ENCODE data around the gene ACTC1. TPM values are rescaled to one million over a fixed set of nuclear protein-coding genes. Genes with fewer than 3 reads are reported as not detected.

ACTC1 gene
- total RNA-seq, 2 donors from 2014 or later, result 4.9 TPM; not detected in 1

DNA sequence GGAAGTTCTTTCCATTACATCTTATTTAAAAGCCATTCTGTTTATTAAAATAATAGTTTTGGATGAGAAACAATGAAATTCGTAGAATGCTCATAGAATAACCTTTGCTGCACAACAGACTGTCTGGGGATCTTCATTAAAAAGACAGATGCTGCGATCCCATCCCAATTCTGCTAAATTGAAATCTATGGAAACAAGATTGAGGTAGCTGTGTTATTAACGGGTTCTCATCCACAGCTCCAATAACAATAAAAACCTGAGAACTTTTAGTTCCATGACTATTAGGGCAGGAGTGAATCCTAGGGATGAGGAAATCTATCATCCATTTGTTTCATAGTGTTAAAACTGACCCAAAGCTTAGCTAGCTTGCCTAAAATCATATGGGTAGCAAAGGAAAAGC lies 38.1 kb downstream of the ACTC1 start:
- H3K4me3 ChIP-seq, result no peak overlapping the region
- no peak overlapping the region for H3K27ac ChIP-seq
- H3K36me3 ChIP-seq, result no peaks in the 10 kb centered on the region
- TF ChIP-seq, protein P1, sequence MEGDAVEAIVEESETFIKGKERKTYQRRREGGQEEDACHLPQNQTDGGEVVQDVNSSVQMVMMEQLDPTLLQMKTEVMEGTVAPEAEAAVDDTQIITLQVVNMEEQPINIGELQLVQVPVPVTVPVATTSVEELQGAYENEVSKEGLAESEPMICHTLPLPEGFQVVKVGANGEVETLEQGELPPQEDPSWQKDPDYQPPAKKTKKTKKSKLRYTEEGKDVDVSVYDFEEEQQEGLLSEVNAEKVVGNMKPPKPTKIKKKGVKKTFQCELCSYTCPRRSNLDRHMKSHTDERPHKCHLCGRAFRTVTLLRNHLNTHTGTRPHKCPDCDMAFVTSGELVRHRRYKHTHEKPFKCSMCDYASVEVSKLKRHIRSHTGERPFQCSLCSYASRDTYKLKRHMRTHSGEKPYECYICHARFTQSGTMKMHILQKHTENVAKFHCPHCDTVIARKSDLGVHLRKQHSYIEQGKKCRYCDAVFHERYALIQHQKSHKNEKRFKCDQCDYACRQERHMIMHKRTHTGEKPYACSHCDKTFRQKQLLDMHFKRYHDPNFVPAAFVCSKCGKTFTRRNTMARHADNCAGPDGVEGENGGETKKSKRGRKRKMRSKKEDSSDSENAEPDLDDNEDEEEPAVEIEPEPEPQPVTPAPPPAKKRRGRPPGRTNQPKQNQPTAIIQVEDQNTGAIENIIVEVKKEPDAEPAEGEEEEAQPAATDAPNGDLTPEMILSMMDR (IDR thresholded peaks at IDR 0.05), result no peak
- H3K9ac ChIP-seq (ENCODE audit: low read depth in 2 of 2, low read length in 2 of 2), result no peak overlapping the region
- no peaks in the 10 kb centered on the region for H3K9me3 ChIP-seq
- peaks cover 23% of the 10 kb centered on the region for H3K27me3 ChIP-seq
- no peak for DNase-seq
- intact Hi-C loops (cut with DNase I), result no loop called here
- H3K4me1 ChIP-seq, result no peaks in the 10 kb centered on the region

DNA sequence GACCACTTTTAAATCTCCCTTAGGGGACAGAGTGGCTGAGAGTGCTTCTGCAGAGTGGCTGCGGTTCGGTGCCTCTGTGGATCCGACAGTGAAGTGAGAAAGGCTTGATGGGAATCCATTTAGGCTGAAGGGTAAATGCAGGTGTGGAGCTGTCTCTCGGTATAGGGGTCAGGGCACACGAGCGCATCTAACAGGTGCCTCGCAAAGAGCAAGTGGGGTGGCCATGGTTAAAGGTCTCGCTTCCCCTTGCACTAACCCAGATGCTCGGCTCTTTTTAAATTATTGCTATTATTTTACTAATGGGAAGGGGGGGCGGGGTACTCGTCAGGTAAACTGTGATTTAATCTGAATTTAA lies 40.0 kb downstream of the ACTC1 start:
- no peak overlapping the region for H3K9ac ChIP-seq (ENCODE audit: low read depth in 2 of 2, low read length in 2 of 2)
- no peaks in the 10 kb centered on the region for H3K36me3 ChIP-seq
- H3K4me1 ChIP-seq, result no peaks in the 10 kb centered on the region
- no peak overlapping the region for H3K4me3 ChIP-seq
- TF ChIP-seq, protein P1 (IDR thresholded peaks at IDR 0.05), result no peak
- intact Hi-C loops (cut with DNase I), result no loop called here
- H3K27me3 ChIP-seq, result peaks cover 23% of the 10 kb centered on the region
- no peak for DNase-seq
- no peaks in the 10 kb centered on the region for H3K9me3 ChIP-seq
- H3K27ac ChIP-seq, result no peak overlapping the region

DNA sequence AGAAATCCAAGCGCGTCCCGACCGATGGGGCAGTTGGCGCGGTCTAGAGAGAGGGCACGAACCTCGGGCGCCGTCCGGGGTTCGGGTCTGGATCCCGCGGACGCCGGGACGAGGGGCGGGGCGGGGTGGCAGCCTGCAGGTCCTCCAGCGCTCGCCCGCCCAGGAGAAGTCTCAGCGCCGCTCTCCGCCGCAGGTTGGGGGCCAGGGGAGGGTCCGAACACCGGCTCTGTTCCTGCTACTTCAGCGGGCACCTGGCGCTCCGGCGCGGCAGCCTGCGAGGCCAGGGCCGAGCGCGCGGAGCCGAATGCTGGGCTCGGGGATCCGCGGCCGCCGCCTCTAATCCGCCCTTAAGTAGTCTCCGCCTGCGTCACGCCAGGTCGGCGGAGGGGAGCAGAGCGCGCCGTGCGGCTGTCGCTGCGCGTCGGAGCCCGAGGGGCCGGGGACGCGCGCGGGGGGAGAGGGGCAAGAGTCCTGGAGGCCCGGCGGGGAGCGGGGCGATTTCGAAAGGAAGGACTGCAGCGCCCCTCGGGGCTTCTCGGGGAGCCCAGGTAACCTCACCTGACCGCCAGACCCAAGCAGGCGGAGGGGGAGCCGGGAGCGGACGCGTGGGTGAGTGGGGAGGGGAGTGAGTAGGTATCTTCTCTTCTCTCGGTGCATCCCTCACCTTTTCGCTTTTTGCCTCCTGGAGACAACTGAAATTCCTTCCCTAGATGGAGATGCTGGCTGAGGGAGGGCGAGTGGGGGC lies 40.5 kb downstream of the ACTC1 start, which contains the start of gene GJD2:
GJD2 (minus strand) TSS at position 325 of the 745 bp plus-strand sequence. CDS start 510 bp downstream, outside the sequence.
- no peak within 1 kb of the TSS for H3K4me3 ChIP-seq
- H3K27me3 ChIP-seq, result peaks cover 23% of the 10 kb centered on the region
- intact Hi-C loops (cut with DNase I), result no loop called here
- H3K9ac ChIP-seq (ENCODE audit: low read depth in 2 of 2, low read length in 2 of 2), result no peak within 1 kb of the TSS
- no peak within 1 kb of the TSS for H3K27ac ChIP-seq
- TF ChIP-seq, protein P1 (IDR thresholded peaks at IDR 0.05), result no peak
- no peaks in the 10 kb centered on the region for H3K9me3 ChIP-seq
- DNase-seq, result no peak
- H3K4me1 ChIP-seq, result no peaks in the 10 kb centered on the region
- H3K36me3 ChIP-seq, result no peaks in the 10 kb centered on the region

DNA sequence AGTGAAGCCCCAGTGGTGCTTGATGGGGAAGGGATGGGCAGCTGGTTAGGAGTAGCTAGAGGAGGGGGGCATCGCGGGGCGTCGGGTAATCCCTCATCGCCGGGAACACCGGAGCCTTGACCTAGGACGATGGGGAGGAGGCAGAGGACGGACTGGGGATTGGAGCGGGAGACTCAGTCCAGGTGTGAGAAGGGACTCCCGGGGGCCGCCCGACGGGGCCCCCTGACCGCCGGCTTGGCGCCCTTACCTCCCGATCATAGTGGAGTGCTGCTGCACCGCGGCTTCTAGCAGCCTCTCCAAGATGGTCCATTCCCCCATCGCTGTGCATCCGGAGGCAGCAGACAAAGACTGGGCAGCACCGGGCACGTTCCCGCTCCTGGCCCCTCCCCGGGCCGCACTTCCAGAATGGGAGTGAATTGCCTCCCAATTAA lies 41.2 kb downstream of the ACTC1 start:
- Histone ChIP-seq H3K36me3 (no peaks in the 10 kb centered on the region), H3K9ac (ENCODE audit: low read depth in 2 of 2, low read length in 2 of 2) (no peak overlapping the region), H3K27me3 (peaks cover 23% of the 10 kb centered on the region), H3K9me3 (no peaks in the 10 kb centered on the region), H3K4me1 (no peaks in the 10 kb centered on the region), H3K4me3 (no peak overlapping the region), H3K27ac (no peak overlapping the region)
- intact Hi-C loops (cut with DNase I), result no loop called here
- TF ChIP-seq, protein P1 (IDR thresholded peaks at IDR 0.05), result no peak
- no peak for DNase-seq

DNA sequence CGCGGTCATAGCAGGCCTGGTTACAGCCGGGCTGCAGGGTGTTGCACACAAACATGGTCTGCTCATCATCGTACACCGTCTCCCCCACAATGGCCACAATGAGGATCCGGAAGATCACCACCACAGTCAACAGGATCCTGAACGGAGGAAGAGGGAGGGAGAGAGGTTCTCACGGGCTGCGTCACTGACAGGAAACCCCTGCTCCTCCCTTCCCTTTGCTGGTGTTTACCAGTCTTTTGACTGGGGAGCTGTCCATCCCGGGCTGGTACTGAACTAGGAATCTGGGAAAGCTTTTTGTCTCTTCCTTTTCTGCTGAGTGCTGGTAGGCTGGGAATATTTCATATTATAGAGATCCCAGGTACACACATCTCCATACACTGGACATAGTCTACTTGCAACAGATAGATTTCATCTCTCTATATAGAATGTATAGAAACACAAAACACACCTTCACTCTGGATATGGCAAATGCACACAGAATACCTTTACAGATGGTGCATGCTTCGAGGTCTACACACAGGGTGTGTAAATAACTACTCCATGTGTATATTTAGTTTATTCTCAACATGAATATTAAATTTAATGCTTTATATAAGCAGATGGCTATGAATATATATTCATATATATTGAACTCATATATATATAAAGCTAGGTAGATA lies 42.0 kb downstream of the ACTC1 start:
- Histone ChIP-seq H3K9me3 (no peaks in the 10 kb centered on the region), H3K9ac (ENCODE audit: low read depth in 2 of 2, low read length in 2 of 2) (no peak overlapping the region), H3K4me1 (no peaks in the 10 kb centered on the region), H3K4me3 (no peak overlapping the region), H3K27me3 (peaks cover 23% of the 10 kb centered on the region), H3K27ac (no peak overlapping the region), H3K36me3 (no peaks in the 10 kb centered on the region)
- intact Hi-C loops (cut with DNase I), result no loop called here
- DNase-seq, result no peak
- TF ChIP-seq, protein P1 (IDR thresholded peaks at IDR 0.05), result no peak
